MCF 10A (cell line): ENCODE data around the gene RAP1A. TPM values are rescaled to one million over a fixed set of nuclear protein-coding genes. Genes with fewer than 3 reads are reported as not detected.

Experiments used
- BruUV-seq: library from RNA; stranded (reverse); fragments of 400-500 nt; replicated peaks from 2 replicates; lab custom pipeline; 2021; lab: Mats Ljungman, UMichigan
- CTCF ChIA-PET: fragments of 300-600 bp; sonication (Branson Sonifier 250); formaldehyde crosslinking; extraction: SDS; loops from one replicate; lab custom pipeline; 2021; ENCODE audit warnings: antibody characterized with exemption, inconsistent platforms; lab: Yijun Ruan, JAX
- POLR2A ChIA-PET: fragments of 300-600, 350-650 bp; sonication (Branson Sonifier 250); formaldehyde crosslinking; extraction: SDS; loops from one replicate; lab custom pipeline; 2020; ENCODE audit warnings: antibody characterized with exemption, inconsistent platforms; lab: Yijun Ruan, JAX
- DNase-seq: peaks from one replicate; pipeline ENCODE4 v3.0.0-alpha.2; 2018; ENCODE audit not compliant: unreplicated experiment
- H3K27ac Mint-ChIP-seq: one replicate; pipeline ENCODE4 v1.8.0; 2022; ENCODE audit warnings: mild to moderate bottlenecking, low read depth, mixed read lengths; ENCODE audit not compliant: unreplicated experiment
- H3K27me3 Mint-ChIP-seq: one replicate; pipeline ENCODE4 v1.8.0; 2022; ENCODE audit warnings: mixed read lengths; ENCODE audit not compliant: insufficient read depth, unreplicated experiment
- H3K36me3 Mint-ChIP-seq: one replicate; pipeline ENCODE4 v1.8.0; 2022; ENCODE audit warnings: mild to moderate bottlenecking, moderate library complexity, mixed read lengths; ENCODE audit not compliant: insufficient read depth, unreplicated experiment
- H3K4me1 Mint-ChIP-seq: one replicate; pipeline ENCODE4 v1.8.0; 2022; ENCODE audit warnings: mixed read lengths; ENCODE audit not compliant: insufficient read depth, unreplicated experiment
- H3K4me3 Mint-ChIP-seq: one replicate; pipeline ENCODE4 v1.8.0; 2022; ENCODE audit warnings: mild to moderate bottlenecking, moderate library complexity, mixed read lengths; ENCODE audit not compliant: unreplicated experiment
- H3K9me3 Mint-ChIP-seq: one replicate; pipeline ENCODE4 v1.8.0; 2022; ENCODE audit warnings: mixed read lengths; ENCODE audit not compliant: unreplicated experiment
- intact Hi-C: fragments of 100-400 bp; cut with micrococcal nuclease; formaldehyde crosslinking; loops from 2 replicates; pipeline ENCODE4 v1.14.1; 2022
- total RNA-seq: library from RNA; stranded (reverse); gene quantifications from 2 replicates; pipeline ENCODE4 v1.2.3, GENCODE V29; 2022
- TF ChIP-seq, protein P1 (sequence below): fragments of 200-600 bp; IDR thresholded peaks from one replicate; pipeline ENCODE4 v1.8.0; 2022; ENCODE audit warnings: antibody characterized with exemption, mild to moderate bottlenecking; ENCODE audit not compliant: unreplicated experiment

The RAP1A gene
- total RNA-seq, 1 experiment from 2014 or later, result 39.3 TPM

- H3K4me1 Mint-ChIP-seq, result peaks cover 14% of the 10 kb centered on the region
- no peak overlapping the region for H3K4me3 Mint-ChIP-seq
- H3K27me3 Mint-ChIP-seq, result peaks cover 12% of the 10 kb centered on the region
- H3K9me3 Mint-ChIP-seq, result no peaks in the 10 kb centered on the region
- TF ChIP-seq, protein P1, sequence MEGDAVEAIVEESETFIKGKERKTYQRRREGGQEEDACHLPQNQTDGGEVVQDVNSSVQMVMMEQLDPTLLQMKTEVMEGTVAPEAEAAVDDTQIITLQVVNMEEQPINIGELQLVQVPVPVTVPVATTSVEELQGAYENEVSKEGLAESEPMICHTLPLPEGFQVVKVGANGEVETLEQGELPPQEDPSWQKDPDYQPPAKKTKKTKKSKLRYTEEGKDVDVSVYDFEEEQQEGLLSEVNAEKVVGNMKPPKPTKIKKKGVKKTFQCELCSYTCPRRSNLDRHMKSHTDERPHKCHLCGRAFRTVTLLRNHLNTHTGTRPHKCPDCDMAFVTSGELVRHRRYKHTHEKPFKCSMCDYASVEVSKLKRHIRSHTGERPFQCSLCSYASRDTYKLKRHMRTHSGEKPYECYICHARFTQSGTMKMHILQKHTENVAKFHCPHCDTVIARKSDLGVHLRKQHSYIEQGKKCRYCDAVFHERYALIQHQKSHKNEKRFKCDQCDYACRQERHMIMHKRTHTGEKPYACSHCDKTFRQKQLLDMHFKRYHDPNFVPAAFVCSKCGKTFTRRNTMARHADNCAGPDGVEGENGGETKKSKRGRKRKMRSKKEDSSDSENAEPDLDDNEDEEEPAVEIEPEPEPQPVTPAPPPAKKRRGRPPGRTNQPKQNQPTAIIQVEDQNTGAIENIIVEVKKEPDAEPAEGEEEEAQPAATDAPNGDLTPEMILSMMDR, result no peak
- POLR2A ChIA-PET, result no interaction called here
- CTCF ChIA-PET, result interaction anchor here (0.6 to 1.2 kb wide), 2 partner anchors 11 to 1658 kb away, joined by 3 to 4 read pairs; no protein-coding TSS in a partner anchor
- intact Hi-C loops, result no loop called here
- BruUV-seq, result no TSS peak
- DNase-seq, result no peak
- no peak overlapping the region for H3K27ac Mint-ChIP-seq
- no peaks in the 10 kb centered on the region for H3K36me3 Mint-ChIP-seq
These were observed 19.6 kb upstream of the RAP1A start for GRCh38 chr1:111599781-111600693.

DNA sequence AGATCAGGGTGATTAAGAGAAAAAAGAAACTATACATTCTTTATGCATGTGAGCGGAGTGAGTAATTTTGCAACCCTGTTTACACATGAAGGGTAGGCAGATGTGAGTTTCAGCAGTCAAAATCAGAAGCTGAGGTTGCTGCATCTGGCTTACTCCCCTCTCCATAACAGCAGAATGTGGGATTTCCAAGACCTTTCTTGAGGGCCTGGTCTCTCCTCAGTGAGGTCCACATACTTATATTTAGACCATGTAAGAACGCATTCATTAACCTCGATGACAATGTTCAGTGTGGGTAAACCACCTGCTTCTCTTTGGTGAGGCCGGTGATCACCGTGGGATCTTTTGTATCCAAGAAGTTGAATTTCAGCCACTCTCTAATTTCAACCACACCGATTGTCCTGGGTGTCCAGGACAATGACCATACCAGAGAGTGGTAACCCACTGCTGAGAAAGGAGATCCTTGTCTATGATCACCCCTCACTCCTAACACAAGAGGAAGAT, 18.7 kb upstream of the RAP1A start:
- H3K27me3 Mint-ChIP-seq, result peaks cover 12% of the 10 kb centered on the region
- no peaks in the 10 kb centered on the region for H3K36me3 Mint-ChIP-seq
- no peak for DNase-seq
- no peak overlapping the region for H3K4me3 Mint-ChIP-seq
- ChIA-PET CTCF (no interaction called here), POLR2A (interaction anchor here (1.0 kb wide), 1 partner anchor 8 kb away, joined by 6 read pairs; no protein-coding TSS in a partner anchor)
- no peaks in the 10 kb centered on the region for H3K9me3 Mint-ChIP-seq
- intact Hi-C loops, result no loop called here
- H3K27ac Mint-ChIP-seq, result no peak overlapping the region
- H3K4me1 Mint-ChIP-seq, result peaks cover 23% of the 10 kb centered on the region
- TF ChIP-seq, protein P1, result no peak
- no TSS peak for BruUV-seq

- BruUV-seq, result no TSS peak
- CTCF ChIA-PET, result interaction anchor here (1.4 kb wide), 1 partner anchor 9 kb away, joined by 5 read pairs; no protein-coding TSS in a partner anchor
- POLR2A ChIA-PET, result interaction anchor here (1.0 kb wide), 1 partner anchor 10 kb away, joined by 6 read pairs; no protein-coding TSS in a partner anchor
These were observed 17.3 kb upstream of the RAP1A start for GRCh38 chr1:111602302-111602701.

More at GRCh38 chr1:111602302-111602701, 17.3 kb upstream of the RAP1A start:
- TF ChIP-seq, protein P1, result no peak
- intact Hi-C loops, result no loop called here
- no peak for DNase-seq
- Mint-ChIP-seq H3K9me3 (no peaks in the 10 kb centered on the region), H3K27me3 (peaks cover 12% of the 10 kb centered on the region), H3K4me3 (no peak overlapping the region), H3K4me1 (peaks cover 24% of the 10 kb centered on the region), H3K27ac (no peak overlapping the region), H3K36me3 (no peaks in the 10 kb centered on the region)
